Sigmoid colon (tissue), 4 donors: ENCODE data around the gene RACGAP1.

Source experiments
- CTCF ChIP-seq, 4 experiments: fragments of 450-650 bp in 3 of 4; fragments of 200-600 bp in 1 of 4; IDR thresholded peaks; one replicate each; pipeline ENCODE4 v1.5.1; 2016 to 2019; ENCODE audit warnings: antibody characterized with exemption in 4 of 4, mild to moderate bottlenecking in 3 of 4, moderate library complexity in 2 of 4
- EP300 ChIP-seq, 4 donors: sonication (generic); formaldehyde crosslinking; IDR thresholded peaks; one replicate each; pipeline ENCODE4 v1.6.1; 2017; ENCODE audit warnings: antibody characterized with exemption in 4 of 4

DNA sequence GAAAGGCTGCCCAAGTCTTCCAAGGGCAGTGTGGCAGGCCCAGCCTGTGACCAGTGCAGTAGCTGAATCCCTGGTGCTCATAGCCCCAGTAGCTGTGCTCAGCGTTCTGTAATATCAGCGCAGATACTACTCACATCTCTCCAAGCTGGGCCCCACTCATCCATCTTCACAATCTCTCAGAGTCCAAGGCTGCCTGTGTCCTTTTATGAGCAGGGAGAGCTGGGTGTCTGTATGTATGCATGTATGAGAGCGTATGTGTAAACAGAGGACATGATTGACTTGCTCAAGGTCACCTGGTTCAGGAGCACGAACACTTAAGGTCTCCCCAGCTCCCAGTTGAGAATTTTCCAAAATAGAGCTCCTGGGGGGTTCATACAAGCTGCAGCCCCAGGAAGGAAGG lies 47.2 kb downstream of the RACGAP1 start:
- TF ChIP-seq CTCF (IDR thresholded peaks at IDR 0.05) (no peak), EP300 (IDR thresholded peaks at IDR 0.05) (no peak)
